Measurements from ENCODE around the gene HSD17B7.
"Not testable (repeated sequence)": the region's sequence is repeated elsewhere in the genome, so short reads cannot be mapped to it uniquely, and the experiment has no call there.

Gene HSD17B7

DNA sequence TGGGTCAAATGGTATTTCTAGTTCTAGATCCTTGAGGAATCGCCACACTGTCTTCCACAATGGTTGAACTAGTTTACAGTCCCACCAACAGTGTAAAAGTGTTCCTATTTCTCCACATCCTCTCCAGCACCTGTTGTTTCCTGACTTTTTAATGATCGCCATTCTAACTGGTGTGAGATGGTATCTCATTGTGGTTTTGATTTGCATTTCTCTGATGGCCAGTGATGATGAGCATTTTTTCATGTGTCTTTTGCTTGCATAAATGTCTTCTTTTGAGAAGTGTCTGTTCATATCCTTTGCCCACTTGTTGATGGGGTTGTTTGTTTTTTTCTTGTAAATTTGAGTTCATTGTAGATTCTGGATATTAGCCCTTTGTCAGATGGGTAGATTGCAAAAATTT is 17.0 kb downstream of the HSD17B7 start:
- not testable (repeated sequence) for DNase-seq (ENCODE audit: low spot score)

DNA sequence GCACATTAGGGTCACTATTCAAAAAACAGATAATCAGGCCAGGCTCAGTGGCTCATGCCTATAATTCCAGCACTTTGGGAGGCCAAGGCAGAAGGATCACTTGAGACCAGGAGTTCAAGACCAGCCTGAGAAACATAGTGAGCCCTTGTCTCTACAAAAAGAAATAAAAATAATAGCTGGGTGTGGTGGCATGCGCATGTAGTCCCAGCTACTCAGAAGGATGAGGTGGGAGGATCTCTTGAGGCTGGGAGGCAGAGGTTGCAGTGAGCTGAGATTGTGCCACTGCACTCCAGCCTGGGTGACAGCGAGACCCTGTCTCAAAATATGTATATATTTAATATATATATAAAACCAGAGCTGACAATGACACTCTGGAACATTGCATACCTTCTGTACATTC is 21.9 kb downstream of the HSD17B7 start:
- DNase-seq (ENCODE audit: low spot score) = not testable (repeated sequence)

DNA sequence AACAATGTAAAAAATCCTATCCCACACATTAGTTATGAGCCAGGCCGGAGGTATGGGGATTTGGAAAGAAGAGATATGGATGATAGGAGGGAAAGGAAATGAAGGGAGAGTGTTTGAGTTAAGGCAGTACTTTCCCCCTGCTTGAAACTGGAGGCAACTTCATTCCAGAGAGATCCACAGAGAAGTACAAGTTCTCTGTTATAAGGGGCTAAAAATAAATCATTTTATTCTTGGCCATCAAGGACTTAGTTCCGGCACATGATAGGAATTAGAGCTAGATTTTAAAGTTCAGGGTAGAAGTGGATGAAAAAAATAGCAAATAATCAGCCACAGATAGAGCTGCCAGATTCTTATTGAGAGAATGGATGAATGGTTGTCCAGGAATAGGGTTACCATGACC is 27.6 kb downstream of the HSD17B7 start:
- not testable (repeated sequence) for DNase-seq (ENCODE audit: low spot score)

DNA sequence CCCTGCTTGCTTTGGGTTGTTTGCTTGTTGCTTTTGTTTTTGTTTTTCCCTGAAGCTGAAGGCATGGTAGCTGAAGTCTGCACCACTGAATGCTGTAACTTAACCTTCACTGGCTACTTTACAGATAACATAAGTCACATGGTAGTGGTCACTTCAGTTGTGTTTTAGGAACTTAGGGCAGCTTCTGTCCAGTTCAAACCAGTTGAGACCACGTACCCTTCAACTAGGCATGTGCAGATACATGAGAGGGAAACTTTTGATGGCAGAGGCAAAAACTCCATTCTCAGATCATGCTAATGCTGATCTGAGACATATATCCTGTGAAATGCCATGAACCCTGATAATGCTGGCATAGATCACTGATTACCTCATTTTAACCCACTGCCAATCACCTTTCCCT is 28.2 kb downstream of the HSD17B7 start:
- DNase-seq (ENCODE audit: low spot score) = not testable (repeated sequence)

DNA sequence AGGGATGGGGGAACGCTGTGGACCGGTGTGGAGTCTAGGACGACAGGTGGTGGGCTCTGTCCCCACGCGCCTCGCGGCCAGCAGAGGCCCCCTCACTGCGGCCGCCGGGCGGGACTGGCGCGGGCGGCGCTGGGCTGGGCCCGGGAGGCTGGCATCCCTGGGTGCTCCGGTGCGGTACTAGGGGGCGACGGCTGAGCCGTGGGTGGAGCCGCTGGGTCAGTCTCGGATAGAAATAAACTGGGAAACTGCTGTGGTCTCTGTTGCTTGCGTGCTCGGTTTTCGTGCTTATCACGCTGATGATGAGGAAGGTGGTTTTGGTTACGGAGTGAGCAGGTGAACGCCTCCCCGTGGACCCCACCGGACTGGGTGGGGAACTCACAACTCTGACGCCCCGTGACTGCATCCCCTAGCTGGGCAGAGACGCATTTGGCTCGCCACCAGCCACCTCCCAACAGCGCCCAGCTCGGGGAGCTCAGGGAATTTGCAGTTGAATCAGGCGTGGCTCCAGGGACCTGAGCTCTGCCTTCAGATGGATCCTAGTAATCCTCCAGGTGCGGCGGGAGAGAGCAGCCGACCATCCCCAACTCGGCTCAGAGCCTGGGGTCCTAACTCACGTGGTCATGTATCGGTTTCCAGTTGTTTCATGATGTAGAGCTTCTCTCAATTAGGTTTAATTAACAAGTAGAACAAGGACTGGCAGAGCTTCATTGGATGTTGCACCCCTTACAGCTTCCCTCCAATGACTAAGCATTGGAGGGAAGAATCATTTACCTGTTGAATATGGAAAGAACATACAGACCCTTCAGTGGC is 32.1 kb downstream of the HSD17B7 start:
- peak; percentile 39 for DNase-seq (ENCODE audit: low spot score)

DNA sequence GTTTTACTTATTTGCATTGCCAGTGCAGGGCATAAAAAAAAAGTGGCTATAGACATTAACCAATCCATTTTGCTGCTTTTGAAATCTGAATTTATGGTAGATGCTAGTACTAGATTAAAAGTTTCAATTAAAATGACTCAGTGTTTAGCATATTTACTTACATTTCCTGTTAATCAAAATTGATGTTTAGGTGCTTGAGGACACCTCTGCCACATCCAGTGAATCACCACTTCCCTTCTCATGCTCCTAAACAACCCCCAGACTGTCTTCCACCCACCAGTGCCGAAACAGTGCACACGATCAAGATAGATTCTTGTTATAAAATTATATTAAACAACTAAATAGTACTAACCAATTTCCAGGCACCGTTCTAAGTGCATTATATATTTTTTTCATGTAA is 32.7 kb downstream of the HSD17B7 start:
- DNase-seq (ENCODE audit: low spot score) = no peak

DNA sequence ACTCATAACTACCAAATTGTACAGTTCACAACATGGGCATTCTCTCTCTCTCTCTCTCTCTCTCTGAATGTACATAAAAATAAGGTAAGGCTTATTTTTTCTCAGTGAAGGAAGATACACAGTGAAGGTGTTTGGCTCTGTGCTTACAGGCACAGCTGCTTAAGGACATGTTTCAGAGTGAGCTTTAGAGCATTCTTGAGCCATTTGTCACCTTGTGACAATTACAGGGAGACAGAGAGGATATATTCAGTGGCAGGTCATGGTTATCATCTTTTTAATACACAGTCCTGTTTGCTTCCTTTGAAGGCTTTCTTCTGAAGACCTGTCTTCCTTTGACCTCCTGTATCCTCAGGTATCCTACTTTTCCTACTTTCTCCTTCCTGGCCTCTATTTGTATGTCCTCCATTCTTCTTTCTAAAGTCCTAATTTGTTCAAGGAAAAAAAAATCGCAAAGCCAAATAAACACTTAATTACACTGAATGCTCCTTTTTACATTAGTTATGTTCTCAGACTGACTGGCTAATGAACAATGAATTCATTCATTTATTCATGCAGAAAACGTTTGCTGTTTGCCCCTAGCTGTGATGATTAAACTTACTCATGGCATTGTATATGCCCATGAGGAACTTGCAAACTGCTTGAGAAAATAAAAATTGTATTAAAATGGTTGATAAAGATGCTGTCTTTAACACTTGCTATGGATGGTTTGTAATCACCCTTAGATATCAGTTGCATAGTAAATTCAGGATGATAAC is 33.4 kb downstream of the HSD17B7 start:
- no peak for DNase-seq (ENCODE audit: low spot score)

DNA sequence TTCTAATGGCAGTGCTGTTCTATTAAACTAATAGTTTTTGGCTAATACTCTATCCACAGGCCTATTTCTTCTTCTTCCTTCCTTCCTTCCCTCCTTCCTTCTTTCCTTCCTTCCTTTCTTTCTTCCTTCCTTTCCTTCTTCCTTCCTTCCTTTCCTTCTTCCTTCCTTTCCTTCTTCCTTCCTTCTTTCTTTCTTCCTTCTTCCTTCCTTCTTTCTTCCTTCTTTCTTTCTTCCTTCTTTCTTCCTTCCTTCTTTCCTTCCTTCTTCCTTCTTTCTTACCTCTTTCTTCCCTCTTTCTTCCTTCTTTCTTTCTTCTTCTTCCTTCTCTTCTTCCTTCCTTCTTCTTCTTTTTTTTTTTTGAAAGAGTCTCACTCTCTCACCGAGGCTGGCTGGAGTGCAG is 38.8 kb downstream of the HSD17B7 start:
- DNase-seq (ENCODE audit: low spot score) = no peak

DNA sequence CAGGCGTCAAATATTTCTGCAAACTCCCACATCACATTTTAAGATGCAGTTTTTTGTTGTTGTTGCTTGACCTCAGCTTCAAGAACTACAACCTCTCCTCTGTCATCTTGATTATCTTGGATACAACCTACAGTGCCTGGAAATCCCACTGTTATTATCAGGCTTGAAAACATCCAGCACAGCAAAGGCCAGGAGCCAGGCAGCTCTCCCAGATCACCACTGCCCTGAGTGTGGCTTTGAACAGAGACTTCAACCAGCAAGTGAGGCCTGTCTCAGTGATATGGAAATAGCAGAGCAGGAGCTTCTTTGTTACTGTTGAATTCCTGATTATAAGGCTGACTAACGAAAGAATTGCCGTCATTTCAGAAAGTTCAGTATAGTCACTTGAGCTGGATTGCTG is 42.0 kb downstream of the HSD17B7 start:
- no peak for DNase-seq (ENCODE audit: low spot score)

DNA sequence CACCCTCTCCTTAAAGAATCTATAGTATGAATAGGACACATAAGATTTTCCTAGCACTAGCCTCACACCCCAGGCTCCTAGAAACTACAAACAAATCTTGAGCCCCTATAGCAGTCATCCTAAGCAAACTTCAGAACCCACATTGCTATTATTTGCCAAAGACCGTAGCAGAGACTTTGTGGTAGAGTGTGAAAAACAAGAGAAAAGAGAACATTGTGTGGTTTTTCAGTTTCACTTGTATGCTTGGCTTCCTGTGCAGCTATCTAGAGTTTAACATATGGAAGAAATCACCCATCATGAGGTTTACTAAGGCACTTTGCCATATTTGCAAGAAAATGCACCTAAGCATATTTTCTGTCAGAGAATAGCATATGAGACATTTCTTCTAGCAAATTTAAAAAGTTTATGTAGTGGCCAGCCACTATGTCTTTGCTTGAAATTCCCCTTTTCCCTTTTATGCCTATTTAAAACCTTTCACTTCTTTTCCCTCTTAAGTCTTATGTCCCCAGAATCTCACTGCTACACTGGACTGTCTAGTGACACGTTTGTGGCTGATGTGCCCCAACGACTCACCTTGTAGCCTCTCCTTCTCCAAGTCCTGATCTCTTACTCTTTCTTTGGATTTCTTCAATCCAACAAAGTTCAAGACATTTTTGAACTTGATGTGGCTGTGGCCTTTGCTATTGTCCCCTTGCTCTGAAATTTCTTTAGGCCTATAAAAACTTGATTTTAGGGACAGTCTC is 44.8 kb downstream of the HSD17B7 start:
- no peak for DNase-seq (ENCODE audit: low spot score)

DNA sequence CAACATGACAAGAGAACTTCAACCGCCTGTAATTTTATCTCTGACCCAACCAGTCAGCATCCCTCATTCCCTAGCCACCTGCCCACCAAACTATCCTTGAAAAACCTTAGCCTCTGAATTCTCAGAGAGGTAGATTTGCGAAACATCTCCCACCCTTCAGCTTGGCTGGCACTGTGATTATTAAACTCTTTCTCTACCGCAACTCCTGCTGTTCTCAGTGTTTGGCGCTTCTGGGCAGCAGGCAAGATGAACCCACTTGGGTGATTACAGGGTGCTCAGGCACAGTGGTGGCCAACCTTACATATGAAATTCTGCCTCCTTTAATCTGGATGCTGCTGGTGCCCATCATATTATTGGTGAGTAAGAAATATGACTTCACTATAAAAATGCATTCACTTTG is 48.4 kb downstream of the HSD17B7 start:
- no peak for DNase-seq (ENCODE audit: low spot score)

DNA sequence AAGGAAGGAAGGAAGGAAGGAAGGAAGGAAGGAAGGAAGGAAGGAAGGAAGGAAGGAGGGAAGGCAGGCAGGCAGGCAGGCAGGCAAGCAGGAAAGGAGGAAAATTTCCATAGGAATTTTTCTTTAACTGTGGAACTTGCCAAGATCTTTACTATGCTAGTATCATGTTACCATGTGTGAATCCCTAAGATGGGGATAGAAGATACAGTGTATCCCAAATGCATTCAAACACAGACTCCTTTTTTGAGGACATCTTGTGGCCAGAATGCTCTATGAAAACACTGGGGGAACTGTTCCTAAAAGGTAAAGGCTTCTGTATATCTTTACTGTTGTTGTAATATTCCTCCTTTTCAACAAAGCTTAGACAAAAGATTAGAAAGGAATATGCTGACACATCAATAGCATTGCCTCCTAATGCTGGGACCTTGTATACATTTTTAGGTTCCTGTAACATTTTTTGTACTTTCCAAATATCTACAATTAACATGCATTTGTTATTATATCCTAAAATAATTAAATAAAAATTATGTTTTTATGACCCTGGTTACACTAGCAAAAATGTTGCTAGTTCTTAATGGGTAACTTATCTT is 49.8 kb downstream of the HSD17B7 start:
- no peak for DNase-seq (ENCODE audit: low spot score)

DNA sequence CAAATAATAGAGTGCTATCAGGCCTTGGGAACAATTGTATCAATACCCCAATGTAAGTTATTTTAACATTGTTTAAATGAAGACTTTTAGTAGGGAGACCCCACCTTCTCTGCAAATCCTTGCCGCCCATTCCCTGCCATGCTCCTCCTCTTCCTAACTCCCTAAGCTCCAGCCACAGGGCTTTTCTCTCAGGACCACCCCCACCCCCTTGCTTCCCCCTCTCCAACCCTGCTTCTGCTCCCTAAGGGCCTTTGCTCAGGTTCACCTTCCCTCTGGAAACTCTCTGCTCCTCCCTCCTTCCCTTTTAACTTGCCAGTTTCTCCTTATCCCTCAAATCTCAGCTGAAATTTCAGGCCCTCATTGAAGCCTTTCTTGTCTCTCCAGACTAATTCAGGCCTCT is 53.7 kb downstream of the HSD17B7 start:
- DNase-seq (ENCODE audit: low spot score) = no peak

DNA sequence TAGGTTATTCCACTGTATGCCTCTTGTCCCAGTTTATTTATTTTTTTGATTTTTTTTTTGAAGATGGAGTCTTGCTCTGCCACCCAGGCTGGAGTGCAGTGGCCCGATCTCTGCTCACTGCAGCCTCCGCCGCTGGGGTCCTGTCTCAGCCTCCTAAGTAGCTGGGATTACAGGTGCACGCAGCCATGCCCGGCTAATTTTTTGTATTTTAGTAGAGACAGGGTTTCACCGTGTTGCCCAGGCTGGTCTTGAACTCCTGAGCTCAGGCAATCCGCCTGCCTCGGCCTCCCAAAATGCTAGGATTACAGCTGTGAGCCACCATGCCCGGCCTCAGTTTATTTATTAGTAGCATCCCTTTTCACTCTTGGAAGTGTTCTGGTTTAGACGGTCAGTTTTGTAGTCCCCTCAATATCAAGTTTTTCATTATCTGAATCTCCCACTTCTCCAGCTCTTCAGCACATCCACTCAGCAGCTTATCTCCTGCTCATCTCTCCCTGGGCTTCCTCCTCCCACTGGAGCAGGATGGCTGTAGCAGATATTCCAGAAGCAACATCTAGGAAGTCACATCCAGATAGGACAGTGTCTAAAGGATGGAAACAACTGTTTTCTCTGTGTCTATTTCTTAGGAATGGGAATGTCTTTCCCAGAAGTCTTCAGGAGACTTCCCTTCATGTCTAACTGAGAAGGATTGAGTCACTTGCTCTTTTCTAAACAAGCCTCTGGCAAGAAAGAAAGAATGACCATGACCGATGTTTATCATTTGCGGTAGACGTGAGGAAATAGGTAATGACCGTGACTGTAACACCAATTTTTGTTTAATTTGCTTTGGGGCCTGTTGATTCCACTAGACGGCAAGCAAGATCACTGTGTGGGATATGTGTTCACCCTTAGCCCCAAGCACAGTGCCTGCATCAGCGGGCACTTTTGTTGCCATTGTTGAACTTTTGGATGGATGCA is 56.0 kb downstream of the HSD17B7 start:
- DNase-seq (ENCODE audit: low spot score) = no peak

DNA sequence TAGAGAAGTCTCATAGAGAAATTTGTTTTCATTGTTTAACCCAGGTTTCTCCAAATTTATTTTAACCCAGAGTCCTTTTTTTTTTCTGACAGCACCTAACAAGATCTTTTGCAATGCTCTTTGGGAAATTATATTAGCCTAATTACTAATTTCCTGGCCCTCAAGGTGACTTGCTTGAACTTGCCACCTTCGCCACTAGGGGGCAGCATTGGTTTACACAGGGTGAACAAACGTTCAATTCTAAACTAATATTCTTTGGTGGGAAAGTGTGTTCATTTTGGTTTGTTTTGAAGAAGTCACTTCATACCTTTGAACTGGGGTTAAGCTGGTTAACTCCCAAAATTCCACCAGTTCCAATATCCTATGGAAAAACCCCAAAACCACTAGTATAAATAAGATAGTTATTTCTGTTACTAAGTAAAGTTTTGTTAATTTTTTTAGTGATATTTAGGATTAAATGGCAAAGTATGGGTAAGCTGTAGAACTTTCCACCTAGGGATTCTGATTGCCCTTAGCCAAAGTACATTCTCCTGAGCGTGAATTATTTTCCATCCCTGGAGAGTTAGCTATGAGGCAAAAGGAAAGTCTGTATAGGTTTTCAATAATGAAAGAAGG is 57.4 kb downstream of the HSD17B7 start:
- DNase-seq (ENCODE audit: low spot score) = peak; percentile 75

DNA sequence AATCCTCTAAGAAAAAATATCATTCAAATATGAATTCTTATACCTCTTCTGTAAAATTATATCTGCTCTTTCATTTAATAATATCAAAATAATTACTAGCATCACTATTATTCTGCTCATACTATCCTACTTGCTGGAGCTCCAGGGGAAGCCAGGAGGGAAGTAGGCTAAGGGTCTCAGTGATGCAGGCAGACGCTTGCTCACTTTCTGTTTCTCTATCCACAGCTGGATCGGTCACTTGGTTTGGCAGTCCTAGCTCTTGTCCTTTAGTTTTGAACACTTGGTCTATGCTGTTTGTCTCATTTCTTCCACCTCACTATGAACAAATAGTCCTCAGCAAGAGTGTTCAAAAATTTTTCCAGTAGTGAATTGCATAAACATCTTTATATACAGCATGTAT is 59.2 kb downstream of the HSD17B7 start:
- no peak for DNase-seq (ENCODE audit: low spot score)

DNA sequence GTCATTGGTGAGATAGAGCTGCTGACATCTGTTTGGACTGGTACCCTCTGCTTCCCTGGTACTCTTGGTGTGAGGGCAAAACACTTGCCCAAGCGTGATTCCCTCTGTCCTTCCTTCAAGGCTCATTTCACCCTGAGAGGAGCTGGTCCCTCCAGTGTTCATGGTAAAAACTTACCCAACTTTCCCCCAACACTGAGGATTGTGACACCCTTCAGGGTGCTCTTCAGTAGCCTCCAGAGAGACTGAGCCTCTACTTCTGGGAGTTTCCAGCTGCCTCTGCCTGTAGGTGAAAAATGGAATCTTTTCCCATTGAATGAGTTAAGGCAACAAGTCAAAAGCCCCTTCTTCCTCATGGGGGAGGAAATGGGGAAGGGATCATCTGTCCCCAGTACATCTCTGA is 60.8 kb downstream of the HSD17B7 start:
- DNase-seq (ENCODE audit: low spot score) = no peak

DNA sequence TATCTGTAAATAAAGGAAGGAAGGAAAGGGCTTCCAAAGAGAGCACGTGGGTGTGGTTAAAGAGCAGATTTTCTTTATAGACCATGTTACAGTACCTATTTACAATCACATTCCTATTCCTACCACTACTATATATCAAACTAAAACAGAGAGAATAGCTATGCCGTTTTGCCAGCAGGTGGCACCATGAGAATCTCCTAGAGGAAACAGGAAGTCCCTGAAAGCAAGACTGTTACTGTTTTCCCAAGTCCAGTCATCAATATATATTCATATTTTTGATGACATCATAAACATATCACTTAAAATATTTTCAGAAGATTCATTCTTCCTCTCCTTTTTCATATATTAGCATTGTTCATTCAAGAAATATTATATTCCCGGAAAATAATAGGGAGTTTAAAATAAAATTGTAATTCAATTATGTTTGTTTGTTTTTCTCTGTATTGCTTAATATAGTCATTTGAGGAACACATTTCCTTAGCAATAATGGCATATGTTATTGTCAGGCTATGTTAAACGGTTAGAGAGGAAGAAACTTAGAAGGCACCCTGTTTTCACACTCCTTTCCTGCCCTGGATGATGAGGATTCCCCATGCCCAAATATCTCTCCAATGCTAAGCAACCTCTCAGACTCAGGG is 63.9 kb downstream of the HSD17B7 start:
- peak; percentile 66 for DNase-seq (ENCODE audit: low spot score)

DNA sequence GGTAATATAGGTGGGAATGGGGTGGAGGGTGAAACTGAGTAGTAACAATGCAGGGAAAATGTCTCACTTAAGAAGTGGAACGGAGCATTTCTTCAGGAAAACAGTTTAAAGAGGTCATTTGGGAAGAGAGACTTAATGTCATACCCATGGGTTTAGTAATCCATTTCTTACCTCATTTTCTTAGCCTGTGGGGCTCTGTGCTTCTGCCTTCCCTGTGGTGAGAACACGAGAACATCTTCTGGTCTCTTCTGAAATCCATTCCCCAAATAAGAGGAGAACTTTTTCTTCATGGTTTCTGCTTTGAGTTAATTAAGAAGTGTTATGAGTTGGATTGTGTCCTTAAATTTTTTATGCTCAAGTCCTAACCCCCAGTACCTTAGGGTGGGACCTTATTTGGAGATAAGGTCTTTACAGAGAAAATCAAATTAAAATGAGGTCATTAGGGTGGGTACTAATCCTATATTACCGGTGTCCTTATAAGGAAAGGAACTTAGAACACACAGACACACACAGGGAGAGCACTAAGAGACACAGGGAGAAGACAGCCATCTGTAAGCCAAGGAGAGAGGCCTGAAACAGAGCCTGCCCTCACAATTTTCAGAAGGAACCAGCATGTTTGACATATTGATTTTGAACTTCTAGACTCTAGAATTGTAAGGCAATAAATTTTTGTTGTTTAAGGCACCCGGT is 65.1 kb downstream of the HSD17B7 start:
- no peak for DNase-seq (ENCODE audit: low spot score)

DNA sequence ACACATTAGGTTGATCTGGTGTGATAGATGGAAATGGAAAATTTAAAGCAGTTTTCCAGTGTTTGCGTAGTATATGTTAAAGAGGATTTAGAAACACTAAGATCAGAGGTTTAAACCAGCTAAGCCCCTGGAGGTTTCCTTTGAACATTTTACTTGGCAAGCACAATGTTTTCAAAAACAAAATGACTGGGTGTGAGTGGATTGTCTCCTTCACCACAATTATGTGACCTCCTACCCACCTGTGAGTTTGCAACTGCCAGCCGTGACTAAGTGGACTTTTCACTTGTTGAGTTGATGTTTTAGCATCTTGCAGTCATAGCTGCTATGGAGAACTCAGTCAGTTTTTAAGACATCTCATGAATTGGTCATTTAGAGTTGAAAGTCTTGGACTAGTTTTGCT is 65.8 kb downstream of the HSD17B7 start:
- DNase-seq (ENCODE audit: low spot score) = peak; percentile 63
